ENCODE data around the gene JUN. TPM values are rescaled to one million over a fixed set of nuclear protein-coding genes. Genes with fewer than 3 reads are reported as not detected.

The JUN gene
- total RNA-seq, 4 donors from 2014 or later = 93.8 to 589 (median 205) TPM

DNA sequence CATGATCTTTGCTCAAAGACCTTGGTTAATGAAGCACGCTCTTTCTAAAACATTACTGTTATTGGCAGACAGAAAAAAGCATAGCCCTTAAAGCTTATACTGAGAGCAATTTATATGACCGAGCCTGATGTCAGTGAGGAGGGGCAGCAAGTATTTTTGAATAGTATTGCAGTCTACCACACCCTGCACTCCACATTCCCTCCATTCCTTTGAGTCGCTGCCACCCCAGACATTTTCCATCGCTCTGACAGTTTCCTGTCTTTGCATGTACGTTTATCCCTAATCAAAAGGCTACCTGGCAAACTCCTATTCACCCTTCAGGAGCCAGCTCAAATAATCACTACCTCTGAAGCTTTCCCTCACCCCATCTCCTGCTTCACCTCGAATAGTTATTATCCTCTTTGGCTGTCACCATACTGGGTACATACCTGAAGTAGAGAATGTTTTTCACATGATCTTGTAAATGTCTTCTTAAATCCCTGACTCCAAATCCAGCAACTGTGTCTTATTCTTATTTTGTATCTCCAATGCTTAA, 5.5 kb upstream of the JUN start:
- DNase-seq (ENCODE audit: low spot score in 2 of 2) = no peak
- WGBS, 2 donors = 61 to 65% methylated on average over 6 of the region's 6 CpGs
- no peak overlapping the region for H3K4me3 ChIP-seq (ENCODE audit: low read depth, poor library complexity, severe bottlenecking)
- TF ChIP-seq, protein P1, sequence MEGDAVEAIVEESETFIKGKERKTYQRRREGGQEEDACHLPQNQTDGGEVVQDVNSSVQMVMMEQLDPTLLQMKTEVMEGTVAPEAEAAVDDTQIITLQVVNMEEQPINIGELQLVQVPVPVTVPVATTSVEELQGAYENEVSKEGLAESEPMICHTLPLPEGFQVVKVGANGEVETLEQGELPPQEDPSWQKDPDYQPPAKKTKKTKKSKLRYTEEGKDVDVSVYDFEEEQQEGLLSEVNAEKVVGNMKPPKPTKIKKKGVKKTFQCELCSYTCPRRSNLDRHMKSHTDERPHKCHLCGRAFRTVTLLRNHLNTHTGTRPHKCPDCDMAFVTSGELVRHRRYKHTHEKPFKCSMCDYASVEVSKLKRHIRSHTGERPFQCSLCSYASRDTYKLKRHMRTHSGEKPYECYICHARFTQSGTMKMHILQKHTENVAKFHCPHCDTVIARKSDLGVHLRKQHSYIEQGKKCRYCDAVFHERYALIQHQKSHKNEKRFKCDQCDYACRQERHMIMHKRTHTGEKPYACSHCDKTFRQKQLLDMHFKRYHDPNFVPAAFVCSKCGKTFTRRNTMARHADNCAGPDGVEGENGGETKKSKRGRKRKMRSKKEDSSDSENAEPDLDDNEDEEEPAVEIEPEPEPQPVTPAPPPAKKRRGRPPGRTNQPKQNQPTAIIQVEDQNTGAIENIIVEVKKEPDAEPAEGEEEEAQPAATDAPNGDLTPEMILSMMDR (IDR thresholded peaks at IDR 0.05) = no peak
- TF ChIP-seq POLR2A (IDR thresholded peaks at IDR 0.05) = no peak
- intact Hi-C loops (cut with DNase I; ENCODE audit: low total_unique reads) = no loop called here

DNA sequence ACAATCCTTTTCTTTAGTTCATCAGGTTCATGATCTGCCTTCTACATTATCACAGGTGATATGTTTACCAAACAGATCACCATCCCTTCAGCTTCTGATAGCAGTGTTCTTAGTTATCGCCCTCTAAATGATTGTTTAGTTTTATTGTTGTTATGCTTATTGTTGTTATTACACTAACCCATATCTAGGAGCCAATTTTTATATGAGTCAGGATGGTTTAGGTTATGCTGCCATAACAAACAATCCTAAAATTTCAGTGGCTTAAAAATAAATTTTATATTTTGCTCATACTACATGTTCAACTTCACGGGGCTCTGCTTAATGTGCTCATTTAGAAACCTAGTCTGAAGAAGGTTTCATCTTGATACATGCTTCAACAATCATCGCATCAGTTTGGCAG, 4.4 kb upstream of the JUN start:
- no peak for TF ChIP-seq POLR2A (IDR thresholded peaks at IDR 0.05)
- intact Hi-C loops (cut with DNase I; ENCODE audit: low total_unique reads) = no loop called here
- DNase-seq (ENCODE audit: low spot score in 2 of 2) = no peak
- 98% methylated on average over 3 of the region's 3 CpGs for WGBS, 2 donors
- no peak overlapping the region for H3K4me3 ChIP-seq (ENCODE audit: low read depth, poor library complexity, severe bottlenecking)

DNA sequence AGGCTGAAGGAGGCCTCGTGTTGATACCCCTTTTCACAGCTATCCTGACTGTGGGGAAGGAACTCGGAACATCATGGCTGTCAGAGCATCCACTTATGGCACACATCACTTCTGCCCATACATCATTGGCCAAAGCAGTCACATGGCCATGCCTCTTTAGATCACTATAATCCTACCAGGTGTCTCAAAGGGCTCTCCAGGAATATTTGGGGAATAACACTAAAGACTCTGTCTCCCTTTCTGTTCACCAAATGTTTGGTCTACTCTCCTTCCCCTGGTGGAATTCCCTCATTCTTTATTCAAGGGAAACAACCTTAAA, 3.0 kb upstream of the JUN start:
- intact Hi-C loops (cut with DNase I; ENCODE audit: low total_unique reads) = no loop called here
- WGBS, 2 donors = 83 to 85% methylated on average over 2 of the region's 2 CpGs
- no peak for TF ChIP-seq POLR2A (IDR thresholded peaks at IDR 0.05)
- TF ChIP-seq, protein P1 (IDR thresholded peaks at IDR 0.05) = no peak

DNA sequence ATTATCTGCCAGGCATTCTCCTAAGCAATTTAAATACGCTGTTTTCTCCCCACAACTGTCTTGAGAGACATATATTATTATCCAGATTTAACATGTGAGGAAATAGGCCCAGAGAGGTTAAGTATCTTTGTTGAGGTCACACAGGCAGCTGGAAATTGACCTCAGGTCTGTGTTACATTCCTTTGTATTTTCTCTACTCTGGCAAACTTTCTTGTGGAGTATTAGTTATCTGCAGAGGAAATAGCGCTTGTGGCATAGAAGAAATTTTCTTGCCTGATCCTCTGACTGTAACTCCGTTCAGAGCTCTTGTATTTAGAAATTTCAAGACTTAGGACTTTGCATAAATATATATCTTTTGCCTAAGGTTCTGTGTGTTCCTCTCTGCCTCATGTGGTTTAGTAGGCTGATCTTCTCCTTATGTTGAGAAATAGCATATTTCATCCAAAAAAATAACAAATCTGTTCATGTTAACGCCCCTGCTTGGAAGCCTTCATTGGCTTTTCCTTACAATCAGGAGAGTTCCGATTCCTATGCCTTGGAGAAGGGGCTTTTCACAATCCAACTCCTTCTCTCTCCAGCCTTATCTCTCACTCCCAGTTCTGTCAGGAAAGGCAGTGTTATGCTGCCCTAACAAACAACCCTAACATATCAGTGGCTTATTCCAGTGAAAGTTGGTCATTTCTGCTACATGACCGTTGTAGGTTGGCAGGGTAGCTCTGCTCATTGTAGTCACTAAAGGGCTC, 2.5 kb upstream of the JUN start:
- no peak overlapping the region for H3K4me3 ChIP-seq (ENCODE audit: low read depth, poor library complexity, severe bottlenecking)
- TF ChIP-seq, protein P1 (IDR thresholded peaks at IDR 0.05) = no peak
- no peak for TF ChIP-seq POLR2A (IDR thresholded peaks at IDR 0.05)
- intact Hi-C loops (cut with DNase I; ENCODE audit: low total_unique reads) = no loop called here
- WGBS, 2 donors = 72 to 73% methylated on average over 6 of the region's 6 CpGs
- DNase-seq (ENCODE audit: low spot score in 2 of 2) = peak in 1 of 2 donors; percentile 25

More for the DNA sequence above, 3.0 kb upstream of the JUN start:
- DNase-seq (ENCODE audit: low spot score in 2 of 2) = no peak
- no peak overlapping the region for H3K4me3 ChIP-seq (ENCODE audit: low read depth, poor library complexity, severe bottlenecking)

DNA sequence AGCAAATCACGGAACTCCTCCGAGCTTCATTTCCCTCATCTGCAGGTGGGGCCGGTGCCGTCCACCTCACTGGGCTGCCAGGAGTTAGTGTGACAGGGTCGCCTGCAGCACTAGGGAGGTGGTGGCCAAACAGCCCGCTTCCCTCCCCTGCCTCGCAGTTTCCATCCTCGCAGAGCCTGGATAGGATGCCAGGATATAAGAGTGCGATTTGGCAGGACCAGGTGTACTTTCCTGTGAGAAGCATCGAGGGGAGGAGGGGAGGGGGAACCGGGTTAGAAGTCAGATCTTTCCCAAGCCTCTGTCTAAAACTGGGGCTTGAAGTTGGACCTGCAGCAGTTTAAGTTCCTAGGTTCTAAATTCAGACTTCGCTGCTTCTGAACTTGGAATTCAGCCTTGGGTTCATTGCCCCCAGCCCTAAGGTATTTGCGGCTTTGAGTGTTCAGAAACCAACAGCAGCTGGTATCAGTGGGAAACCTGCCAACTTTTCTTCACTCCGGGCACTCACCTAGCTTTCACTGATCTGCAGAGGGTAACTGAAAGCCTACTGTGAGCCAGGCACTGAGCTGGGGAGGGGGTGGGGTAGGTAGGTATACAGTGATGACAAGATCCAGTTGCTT, 1.7 kb upstream of the JUN start:
- 2 to 4% methylated on average over 11 to 14 of the region's 14 CpGs for WGBS, 2 donors
- DNase-seq (ENCODE audit: low spot score in 2 of 2) = peak; percentile 63 to 93

More for the DNA sequence above, 1.7 kb upstream of the JUN start:
- H3K4me3 ChIP-seq (ENCODE audit: low read depth, poor library complexity, severe bottlenecking) = peak overlapping the region; percentile 67
- TF ChIP-seq POLR2A (IDR thresholded peaks at IDR 0.05) = no peak
- TF ChIP-seq, protein P1 (IDR thresholded peaks at IDR 0.05) = no peak
- intact Hi-C loops (cut with DNase I; ENCODE audit: low total_unique reads) = no loop called here
